Measurements from ENCODE around the gene PRR16.
"Not testable (repeated sequence)": the region's sequence is repeated elsewhere in the genome, so short reads cannot be mapped to it uniquely, and the experiment has no call there.

Gene PRR16

GRCh38 chr5:120677481-120677880, 213.4 kb downstream of the PRR16 start:
- Histone ChIP-seq H3K36me3 (ENCODE audit: control insufficient read depth, low read depth, low read length) (no peaks in the 10 kb centered on the region), H3K4me1 (ENCODE audit: control insufficient read depth, low read depth, low read length) (no peaks in the 10 kb centered on the region), H3K4me3 (ENCODE audit: low read length) (no peak overlapping the region), H3K27ac (ENCODE audit: low read length) (no peak overlapping the region), H3K9ac (ENCODE audit: low read length) (no peak overlapping the region), H3K9me3 (ENCODE audit: control insufficient read depth, low read depth, low read length) (no peaks in the 10 kb centered on the region), H3K27me3 (ENCODE audit: control insufficient read depth, insufficient read depth, low read length) (no peaks in the 10 kb centered on the region)

GRCh38 chr5:120678279-120678678, 214.2 kb downstream of the PRR16 start:
- Histone ChIP-seq H3K4me3 (ENCODE audit: low read length) (no peak overlapping the region), H3K27ac (ENCODE audit: low read length) (no peak overlapping the region), H3K9ac (ENCODE audit: low read length) (no peak overlapping the region), H3K36me3 (ENCODE audit: control insufficient read depth, low read depth, low read length) (no peaks in the 10 kb centered on the region), H3K9me3 (ENCODE audit: control insufficient read depth, low read depth, low read length) (no peaks in the 10 kb centered on the region), H3K4me1 (ENCODE audit: control insufficient read depth, low read depth, low read length) (no peaks in the 10 kb centered on the region), H3K27me3 (ENCODE audit: control insufficient read depth, insufficient read depth, low read length) (no peaks in the 10 kb centered on the region)

- no peak overlapping the region for H3K9ac ChIP-seq (ENCODE audit: low read length)
- H3K4me1 ChIP-seq (ENCODE audit: control insufficient read depth, low read depth, low read length) = peaks cover 6% of the 10 kb centered on the region
- no peaks in the 10 kb centered on the region for H3K36me3 ChIP-seq (ENCODE audit: control insufficient read depth, low read depth, low read length)
Observed at GRCh38 chr5:120682851-120683250, 218.8 kb downstream of the PRR16 start.

GRCh38 chr5:120683580-120683979, 219.5 kb downstream of the PRR16 start:
- H3K27ac ChIP-seq (ENCODE audit: low read length) = no peak overlapping the region
- peaks cover 6% of the 10 kb centered on the region for H3K4me1 ChIP-seq (ENCODE audit: control insufficient read depth, low read depth, low read length)
- H3K27me3 ChIP-seq (ENCODE audit: control insufficient read depth, insufficient read depth, low read length) = no peaks in the 10 kb centered on the region
- H3K9me3 ChIP-seq (ENCODE audit: control insufficient read depth, low read depth, low read length) = no peaks in the 10 kb centered on the region
- H3K4me3 ChIP-seq (ENCODE audit: low read length) = no peak overlapping the region
- no peaks in the 10 kb centered on the region for H3K36me3 ChIP-seq (ENCODE audit: control insufficient read depth, low read depth, low read length)
- H3K9ac ChIP-seq (ENCODE audit: low read length) = no peak overlapping the region

More at GRCh38 chr5:120682851-120683250, 218.8 kb downstream of the PRR16 start:
- no peaks in the 10 kb centered on the region for H3K9me3 ChIP-seq (ENCODE audit: control insufficient read depth, low read depth, low read length)
- H3K4me3 ChIP-seq (ENCODE audit: low read length) = no peak overlapping the region
- no peak overlapping the region for H3K27ac ChIP-seq (ENCODE audit: low read length)
- no peaks in the 10 kb centered on the region for H3K27me3 ChIP-seq (ENCODE audit: control insufficient read depth, insufficient read depth, low read length)

GRCh38 chr5:120684213-120684612, 220.1 kb downstream of the PRR16 start:
- Histone ChIP-seq H3K27me3 (ENCODE audit: control insufficient read depth, insufficient read depth, low read length) (no peaks in the 10 kb centered on the region), H3K36me3 (ENCODE audit: control insufficient read depth, low read depth, low read length) (no peaks in the 10 kb centered on the region), H3K9me3 (ENCODE audit: control insufficient read depth, low read depth, low read length) (no peaks in the 10 kb centered on the region), H3K4me3 (ENCODE audit: low read length) (no peak overlapping the region), H3K27ac (ENCODE audit: low read length) (no peak overlapping the region), H3K9ac (ENCODE audit: low read length) (no peak overlapping the region), H3K4me1 (ENCODE audit: control insufficient read depth, low read depth, low read length) (peaks cover 6% of the 10 kb centered on the region)

- no peaks in the 10 kb centered on the region for H3K36me3 ChIP-seq (ENCODE audit: control insufficient read depth, low read depth, low read length)
- H3K27me3 ChIP-seq (ENCODE audit: control insufficient read depth, insufficient read depth, low read length) = no peaks in the 10 kb centered on the region
- H3K4me3 ChIP-seq (ENCODE audit: low read length) = no peak overlapping the region
- H3K4me1 ChIP-seq (ENCODE audit: control insufficient read depth, low read depth, low read length) = peaks cover 6% of the 10 kb centered on the region
- H3K9ac ChIP-seq (ENCODE audit: low read length) = no peak overlapping the region
- no peak overlapping the region for H3K27ac ChIP-seq (ENCODE audit: low read length)
- no peaks in the 10 kb centered on the region for H3K9me3 ChIP-seq (ENCODE audit: control insufficient read depth, low read depth, low read length)
Observed at GRCh38 chr5:120684749-120685415, 220.8 kb downstream of the PRR16 start.

- Histone ChIP-seq H3K4me1 (ENCODE audit: control insufficient read depth, low read depth, low read length) (peaks cover 7% of the 10 kb centered on the region), H3K36me3 (ENCODE audit: control insufficient read depth, low read depth, low read length) (peaks cover 4% of the 10 kb centered on the region), H3K9me3 (ENCODE audit: control insufficient read depth, low read depth, low read length) (no peaks in the 10 kb centered on the region), H3K9ac (ENCODE audit: low read length) (no peak overlapping the region), H3K4me3 (ENCODE audit: low read length) (no peak overlapping the region), H3K27ac (ENCODE audit: low read length) (no peak overlapping the region), H3K27me3 (ENCODE audit: control insufficient read depth, insufficient read depth, low read length) (no peaks in the 10 kb centered on the region)
Observed at GRCh38 chr5:120690621-120691407, 226.7 kb downstream of the PRR16 start.

GRCh38 chr5:120692325-120692724, 228.2 kb downstream of the PRR16 start:
- Histone ChIP-seq H3K36me3 (ENCODE audit: control insufficient read depth, low read depth, low read length) (peaks cover 15% of the 10 kb centered on the region), H3K9me3 (ENCODE audit: control insufficient read depth, low read depth, low read length) (no peaks in the 10 kb centered on the region), H3K4me1 (ENCODE audit: control insufficient read depth, low read depth, low read length) (peaks cover 16% of the 10 kb centered on the region)

GRCh38 chr5:120695368-120695880, 231.3 kb downstream of the PRR16 start:
- H3K9ac ChIP-seq (ENCODE audit: low read length) = no peak overlapping the region
- H3K4me3 ChIP-seq (ENCODE audit: low read length) = no peak overlapping the region
- no peaks in the 10 kb centered on the region for H3K27me3 ChIP-seq (ENCODE audit: control insufficient read depth, insufficient read depth, low read length)
- H3K9me3 ChIP-seq (ENCODE audit: control insufficient read depth, low read depth, low read length) = no peaks in the 10 kb centered on the region
- peaks cover 19% of the 10 kb centered on the region for H3K36me3 ChIP-seq (ENCODE audit: control insufficient read depth, low read depth, low read length)
- H3K27ac ChIP-seq (ENCODE audit: low read length) = no peak overlapping the region
- peaks cover 17% of the 10 kb centered on the region for H3K4me1 ChIP-seq (ENCODE audit: control insufficient read depth, low read depth, low read length)

More at GRCh38 chr5:120692325-120692724, 228.2 kb downstream of the PRR16 start:
- H3K27me3 ChIP-seq (ENCODE audit: control insufficient read depth, insufficient read depth, low read length) = no peaks in the 10 kb centered on the region
- H3K9ac ChIP-seq (ENCODE audit: low read length) = no peak overlapping the region
- no peak overlapping the region for H3K27ac ChIP-seq (ENCODE audit: low read length)
- H3K4me3 ChIP-seq (ENCODE audit: low read length) = no peak overlapping the region

GRCh38 chr5:120697147-120697546, 233.0 kb downstream of the PRR16 start:
- Histone ChIP-seq H3K9ac (ENCODE audit: low read length) (peak overlapping the region; percentile 52), H3K9me3 (ENCODE audit: control insufficient read depth, low read depth, low read length) (no peaks in the 10 kb centered on the region), H3K27ac (ENCODE audit: low read length) (peak overlapping the region; percentile 18), H3K27me3 (ENCODE audit: control insufficient read depth, insufficient read depth, low read length) (no peaks in the 10 kb centered on the region), H3K36me3 (ENCODE audit: control insufficient read depth, low read depth, low read length) (peaks cover 19% of the 10 kb centered on the region), H3K4me3 (ENCODE audit: low read length) (peak overlapping the region; percentile 54), H3K4me1 (ENCODE audit: control insufficient read depth, low read depth, low read length) (peaks cover 9% of the 10 kb centered on the region)

- not testable (repeated sequence) for H3K4me1 ChIP-seq (ENCODE audit: control insufficient read depth, low read depth, low read length); H3K9ac ChIP-seq (ENCODE audit: low read length); H3K27me3 ChIP-seq (ENCODE audit: control insufficient read depth, insufficient read depth, low read length); H3K27ac ChIP-seq (ENCODE audit: low read length); H3K9me3 ChIP-seq (ENCODE audit: control insufficient read depth, low read depth, low read length)
- Histone ChIP-seq H3K36me3 (ENCODE audit: control insufficient read depth, low read depth, low read length) (peaks cover 19% of the 10 kb centered on the region), H3K4me3 (ENCODE audit: low read length) (peak overlapping the region; percentile 54)
Observed at GRCh38 chr5:120697670-120698327, 233.7 kb downstream of the PRR16 start.
